ENCODE data around the gene LXN. TPM values are rescaled to one million over a fixed set of nuclear protein-coding genes. Genes with fewer than 3 reads are reported as not detected.

LXN gene
- total and polyA plus RNA-seq, 2 of the 4 experiments (the other 2 are of a cell fraction): 93.6 to 155 TPM

DNA sequence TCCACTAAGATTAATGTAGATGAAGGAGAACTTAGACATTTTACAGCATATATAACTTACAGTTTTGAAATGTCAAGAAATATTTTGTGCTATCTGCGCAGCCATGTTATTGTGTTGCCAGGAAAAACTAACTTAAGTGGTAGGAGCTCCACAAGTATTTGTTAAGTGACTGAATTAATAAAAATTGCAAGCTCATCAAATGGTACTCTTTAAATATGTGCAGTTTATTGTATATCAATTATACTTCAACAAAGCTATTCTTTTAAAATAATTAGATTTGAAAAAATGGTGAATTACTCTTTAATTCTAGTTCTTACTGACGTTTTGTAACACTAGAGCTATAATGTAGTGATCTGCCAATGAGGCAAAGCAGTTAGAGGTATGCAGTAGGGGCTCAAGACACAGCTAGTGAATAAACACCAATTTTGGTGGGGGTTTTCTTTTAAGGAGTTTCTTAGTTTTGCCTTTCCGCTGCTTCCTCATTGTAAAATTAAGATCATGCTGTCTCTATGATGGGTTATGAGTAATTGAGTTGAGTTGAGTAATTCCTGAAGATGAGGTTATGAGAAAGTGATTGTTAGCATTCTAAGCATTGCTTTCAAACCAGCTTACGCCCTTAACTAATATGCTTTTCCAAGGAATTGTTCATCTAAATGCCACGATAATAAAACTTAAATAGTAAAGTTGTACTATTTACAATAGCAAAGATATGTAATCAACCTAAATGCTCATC lies 10.9 kb upstream of the LXN start:
- H3K4me3 ChIP-seq (ENCODE audit: insufficient read depth, low read depth, low read length): no peak overlapping the region
- no peak overlapping the region; the same call in 1 of the 2 replicates for H4K5ac ChIP-seq (ENCODE audit: low read depth, low read length)
- peak overlapping the region; percentile 96; the same call in 1 of the 2 replicates for H3K18ac ChIP-seq (ENCODE audit: low read depth, low read length)
- peak overlapping the region; percentile 35; the same call in 1 of the 3 replicates for H2BK15ac ChIP-seq (ENCODE audit: low read depth, low read length)
- peak overlapping the region; percentile 21; the same call in 1 of the 2 replicates for H3K4ac ChIP-seq (ENCODE audit: low read depth, low read length)
- ChIA-PET CTCF (interaction anchor here (0.8 to 1.0 kb wide), 4 partner anchors 11 to 44 kb away, joined by 3 to 4 read pairs (median 3); partner anchors contain the start of gene LXN), POLR2A (ENCODE audit: unreplicated experiment) (no interaction called here)
- no peaks in the 10 kb centered on the region for H3K27me3 ChIP-seq (ENCODE audit: control insufficient read depth, insufficient read depth, low read length)
- H3K23ac ChIP-seq (ENCODE audit: low read depth, low read length): 0 out of 2 replicates have a peak overlapping the region, but pooled peaks have one; percentile 69
- dilution Hi-C loops (cut with HindIII; ENCODE audit: low sequenced_read_pairs, unreplicated experiment) (no loop called here), intact Hi-C loops (cut with micrococcal nuclease) (no loop called here), in situ Hi-C loops (cut with MboI; ENCODE audit: low sequenced_read_pairs) (no loop called here)
- H3K27ac ChIP-seq (ENCODE audit: insufficient read depth, low read length): no peak overlapping the region
- ATAC-seq (ENCODE audit: low read depth) (peak; percentile 84), DNase-seq (peak; percentile 88)
- H2AFZ ChIP-seq (replicated peaks; ENCODE audit: low read length, poor library complexity): no peak overlapping the region
- H3K9ac ChIP-seq (ENCODE audit: low read depth, low read length): peak overlapping the region; percentile 39; the same call in 1 of the 2 replicates
- H3K14ac ChIP-seq (replicated peaks; ENCODE audit: low read depth, low read length): no peak overlapping the region; the same call in 1 of the 2 replicates
- no peak overlapping the region for H2AK9ac ChIP-seq (replicated peaks; ENCODE audit: low read depth, low read length, poor library complexity)
- peaks cover 5 to 15% of the 10 kb centered on the region in 2 experiments for H3K79me1 ChIP-seq (ENCODE audit: low read depth in 1 of 2, low read length in 2 of 2)
- TF ChIP-seq CEBPB (IDR thresholded peaks at IDR 0.05; ENCODE audit: low read depth, low read length): peak; percentile 89
- no peak for TF ChIP-seq CHD1 (IDR thresholded peaks at IDR 0.05; ENCODE audit: low read depth, low read length)
- TF ChIP-seq FOS (IDR thresholded peaks at IDR 0.05; ENCODE audit: low read depth, low read length): 0 out of 2 replicates have a peak, but pooled peaks have one; percentile 5
- no peak for TF ChIP-seq MAZ (IDR thresholded peaks at IDR 0.05; ENCODE audit: borderline replicate concordance, low read depth, low read length)
- no peak for TF ChIP-seq MXI1 (IDR thresholded peaks at IDR 0.05; ENCODE audit: borderline replicate concordance, low read depth, low read length)
- TF ChIP-seq BHLHE40 (IDR thresholded peaks at IDR 0.05; ENCODE audit: low read depth, low read length): no peak
- TF ChIP-seq MAFK (IDR thresholded peaks at IDR 0.05; ENCODE audit: low read depth, low read length): peak; percentile 91
- H2AK5ac ChIP-seq (ENCODE audit: low read depth, low read length): no peak overlapping the region
- H4K8ac ChIP-seq (ENCODE audit: low read depth in 2 of 2, low read length in 2 of 2): peak overlapping the region in 1 of 2 experiments; percentile 79; a peak in 2 of 4 replicates
- H2BK120ac ChIP-seq (ENCODE audit: low read depth, low read length): peak overlapping the region; percentile 64; the same call in 1 of the 2 replicates
- WGBS, 2 experiments (ENCODE audit: extremely low coverage in 2 of 2, insufficient read length in 1 of 2): no CpG with 5 or more reads among the region's 5 CpGs
- peak overlapping the region; percentile 71; the same call in 1 of the 2 replicates for H3K56ac ChIP-seq (ENCODE audit: extremely low read depth, insufficient read depth, low read length)
- H3K4me1 ChIP-seq (ENCODE audit: control insufficient read depth, insufficient read depth, low read length): peaks cover 3% of the 10 kb centered on the region
- no TSS peak for BruUV-seq (replicated peaks)
- H3K36me3 ChIP-seq (ENCODE audit: control insufficient read depth, insufficient read depth, low read length): no peaks in the 10 kb centered on the region
- H4K91ac ChIP-seq (ENCODE audit: insufficient read depth, low read depth, low read length): peak overlapping the region; percentile 45; the same call in 1 of the 2 replicates
- peaks cover 8% of the 10 kb centered on the region for H3K9me1 ChIP-seq (ENCODE audit: insufficient read depth, low read length)
- no peaks in the 10 kb centered on the region for H3K9me3 ChIP-seq (ENCODE audit: control insufficient read depth, insufficient read depth, low read length)
- peak overlapping the region; percentile 92 for H2BK5ac ChIP-seq (ENCODE audit: low read depth, low read length, poor library complexity, severe bottlenecking)
- peak overlapping the region; percentile 70; the same call in 1 of the 2 replicates for H3K4me2 ChIP-seq (ENCODE audit: low read depth, low read length)
- H4K20me1 ChIP-seq (ENCODE audit: insufficient read depth, low read length): no peaks in the 10 kb centered on the region
- H2BK20ac ChIP-seq (ENCODE audit: low read depth, low read length): peak overlapping the region; percentile 85; the same call in 1 of the 2 replicates

All from IMR-90 (cell line).